ENCODE measurements around the gene FOXP1.

DNA sequence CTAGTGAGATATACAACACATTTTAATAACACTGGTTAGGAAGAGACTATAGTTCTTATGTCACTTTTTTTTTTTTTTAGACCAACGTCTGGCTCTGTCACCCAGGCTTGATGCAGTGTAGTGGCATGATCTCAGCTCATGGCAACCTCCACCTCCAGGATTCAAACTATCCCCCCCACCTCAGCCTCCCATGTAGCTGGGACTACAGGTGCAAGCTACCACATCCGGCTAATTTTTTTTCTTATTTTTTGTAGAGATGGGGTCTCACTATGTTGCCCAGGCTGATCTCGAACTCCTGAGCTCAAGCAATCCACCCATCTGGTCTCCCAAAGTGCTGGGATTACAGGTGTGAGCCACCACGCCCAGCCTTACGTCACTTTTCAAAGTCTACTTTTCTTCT lies 100.8 kb downstream of the FOXP1 start:
- no peak for TF ChIP-seq POLR2A (IDR thresholded peaks at IDR 0.05)
- TF ChIP-seq, protein P1, sequence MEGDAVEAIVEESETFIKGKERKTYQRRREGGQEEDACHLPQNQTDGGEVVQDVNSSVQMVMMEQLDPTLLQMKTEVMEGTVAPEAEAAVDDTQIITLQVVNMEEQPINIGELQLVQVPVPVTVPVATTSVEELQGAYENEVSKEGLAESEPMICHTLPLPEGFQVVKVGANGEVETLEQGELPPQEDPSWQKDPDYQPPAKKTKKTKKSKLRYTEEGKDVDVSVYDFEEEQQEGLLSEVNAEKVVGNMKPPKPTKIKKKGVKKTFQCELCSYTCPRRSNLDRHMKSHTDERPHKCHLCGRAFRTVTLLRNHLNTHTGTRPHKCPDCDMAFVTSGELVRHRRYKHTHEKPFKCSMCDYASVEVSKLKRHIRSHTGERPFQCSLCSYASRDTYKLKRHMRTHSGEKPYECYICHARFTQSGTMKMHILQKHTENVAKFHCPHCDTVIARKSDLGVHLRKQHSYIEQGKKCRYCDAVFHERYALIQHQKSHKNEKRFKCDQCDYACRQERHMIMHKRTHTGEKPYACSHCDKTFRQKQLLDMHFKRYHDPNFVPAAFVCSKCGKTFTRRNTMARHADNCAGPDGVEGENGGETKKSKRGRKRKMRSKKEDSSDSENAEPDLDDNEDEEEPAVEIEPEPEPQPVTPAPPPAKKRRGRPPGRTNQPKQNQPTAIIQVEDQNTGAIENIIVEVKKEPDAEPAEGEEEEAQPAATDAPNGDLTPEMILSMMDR (IDR thresholded peaks at IDR 0.05), result no peak

All from breast epithelium (tissue), 3 donors.